OCI-LY1 (cell line): ENCODE data around the gene PRKCE.

Experiments
- EZH2 ChIP-seq: fragments of 200-600 bp; sonication (generic), shearing (Covaris generic); IDR thresholded peaks from 2 replicates; pipeline ENCODE4 v1.8.0; 2017; ENCODE audit warnings: borderline replicate concordance, mixed run types, mild to moderate bottlenecking, antibody characterized with exemption, low read length, moderate library complexity, mixed read lengths
- TF ChIP-seq, protein P1 (sequence below): fragments of 200-600 bp; sonication (generic), shearing (Covaris generic); IDR thresholded peaks from 2 replicates; pipeline ENCODE4 v1.5.1; 2017; ENCODE audit warnings: mild to moderate bottlenecking, antibody characterized with exemption, low read length, moderate library complexity, mixed read lengths

DNA sequence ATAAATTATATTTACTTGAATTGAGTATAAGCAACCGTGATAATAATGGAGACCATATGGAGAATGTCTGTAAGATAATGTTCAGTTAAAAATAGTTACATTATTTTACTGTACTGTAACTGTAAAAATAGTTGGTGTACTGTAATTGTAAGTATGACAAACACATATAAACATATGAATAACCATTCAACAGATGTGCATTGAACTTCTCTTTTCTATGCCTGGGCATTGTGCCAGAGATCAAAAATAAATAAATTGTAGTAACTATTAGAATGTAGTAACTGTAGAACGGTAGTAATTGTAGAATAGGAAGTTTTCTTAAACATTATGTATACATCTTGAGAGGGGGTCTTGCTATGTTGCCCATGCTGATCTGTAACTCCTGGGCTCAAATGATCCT is 358.3 kb downstream of the PRKCE start:
- TF ChIP-seq, protein P1, sequence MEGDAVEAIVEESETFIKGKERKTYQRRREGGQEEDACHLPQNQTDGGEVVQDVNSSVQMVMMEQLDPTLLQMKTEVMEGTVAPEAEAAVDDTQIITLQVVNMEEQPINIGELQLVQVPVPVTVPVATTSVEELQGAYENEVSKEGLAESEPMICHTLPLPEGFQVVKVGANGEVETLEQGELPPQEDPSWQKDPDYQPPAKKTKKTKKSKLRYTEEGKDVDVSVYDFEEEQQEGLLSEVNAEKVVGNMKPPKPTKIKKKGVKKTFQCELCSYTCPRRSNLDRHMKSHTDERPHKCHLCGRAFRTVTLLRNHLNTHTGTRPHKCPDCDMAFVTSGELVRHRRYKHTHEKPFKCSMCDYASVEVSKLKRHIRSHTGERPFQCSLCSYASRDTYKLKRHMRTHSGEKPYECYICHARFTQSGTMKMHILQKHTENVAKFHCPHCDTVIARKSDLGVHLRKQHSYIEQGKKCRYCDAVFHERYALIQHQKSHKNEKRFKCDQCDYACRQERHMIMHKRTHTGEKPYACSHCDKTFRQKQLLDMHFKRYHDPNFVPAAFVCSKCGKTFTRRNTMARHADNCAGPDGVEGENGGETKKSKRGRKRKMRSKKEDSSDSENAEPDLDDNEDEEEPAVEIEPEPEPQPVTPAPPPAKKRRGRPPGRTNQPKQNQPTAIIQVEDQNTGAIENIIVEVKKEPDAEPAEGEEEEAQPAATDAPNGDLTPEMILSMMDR: no peak
- no peak for TF ChIP-seq EZH2
